NCI-H2029 (cell line): ENCODE results near the gene TMEM39B.
"Not testable (repeated sequence)": the region's sequence is repeated elsewhere in the genome, so short reads cannot be mapped to it uniquely, and the experiment has no call there.

Experiments used
- DNase-seq: peaks from one replicate; lab custom pipeline; 2025; lab: John Stamatoyannopoulos, UW

TMEM39B gene

DNA sequence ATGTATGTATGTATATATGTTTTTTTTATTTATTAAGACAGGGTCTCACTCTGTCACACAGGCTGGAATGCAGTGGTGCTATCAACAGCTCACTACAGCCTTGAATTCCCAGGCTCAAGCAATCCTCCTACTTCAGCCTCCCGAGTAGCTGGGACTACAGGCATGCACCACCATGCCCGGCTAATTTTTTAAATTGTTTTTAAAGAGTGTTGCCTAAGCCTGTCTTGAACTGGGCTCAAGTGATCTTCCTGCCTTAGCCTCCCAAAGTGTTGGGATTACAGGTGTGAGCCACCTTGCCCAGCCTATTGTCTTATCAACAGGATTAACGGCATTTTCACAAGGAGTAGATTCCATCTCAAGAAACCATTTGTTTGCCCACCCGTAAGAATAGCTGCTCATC, 40.7 kb downstream of the TMEM39B start:
- DNase-seq = not testable (repeated sequence)

DNA sequence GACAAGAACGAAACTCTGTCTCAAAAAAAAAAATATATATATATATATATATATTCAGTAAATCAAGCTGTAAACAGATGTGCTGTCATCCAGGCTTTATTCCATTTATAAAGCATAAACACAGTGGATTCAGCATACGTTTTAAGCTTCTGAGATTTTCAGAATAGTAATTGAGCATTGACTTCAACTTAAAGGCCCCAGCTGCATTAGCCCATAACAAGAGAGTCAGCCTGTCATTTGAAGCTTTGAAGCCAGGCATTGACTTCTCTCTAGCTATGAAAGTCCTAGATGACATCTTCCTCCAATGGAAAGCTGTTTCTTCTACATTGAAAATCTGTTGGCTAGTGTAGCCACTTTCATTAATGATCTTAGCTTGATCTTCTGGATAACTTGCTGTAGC, 41.7 kb downstream of the TMEM39B start:
- DNase-seq = no peak

DNA sequence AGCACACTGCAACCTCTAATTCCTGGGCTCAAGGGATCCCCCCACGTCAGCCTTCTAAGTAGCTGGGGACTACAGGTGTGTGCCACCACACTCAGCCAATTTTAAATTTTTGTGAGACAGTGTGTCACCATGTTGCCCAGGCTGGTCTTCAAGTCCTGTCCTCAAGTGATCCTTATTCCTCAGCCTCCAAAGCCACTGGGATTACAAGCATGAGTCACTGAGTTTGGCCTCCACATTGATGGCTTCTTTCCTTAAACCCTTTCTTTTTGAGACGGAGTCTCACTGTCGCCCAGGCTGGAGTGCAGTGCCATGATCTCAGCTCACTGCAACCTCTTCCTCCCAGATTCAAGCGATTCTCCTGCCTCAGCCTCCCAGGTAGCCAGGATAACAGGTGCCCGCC, 42.8 kb downstream of the TMEM39B start:
- DNase-seq = no peak

DNA sequence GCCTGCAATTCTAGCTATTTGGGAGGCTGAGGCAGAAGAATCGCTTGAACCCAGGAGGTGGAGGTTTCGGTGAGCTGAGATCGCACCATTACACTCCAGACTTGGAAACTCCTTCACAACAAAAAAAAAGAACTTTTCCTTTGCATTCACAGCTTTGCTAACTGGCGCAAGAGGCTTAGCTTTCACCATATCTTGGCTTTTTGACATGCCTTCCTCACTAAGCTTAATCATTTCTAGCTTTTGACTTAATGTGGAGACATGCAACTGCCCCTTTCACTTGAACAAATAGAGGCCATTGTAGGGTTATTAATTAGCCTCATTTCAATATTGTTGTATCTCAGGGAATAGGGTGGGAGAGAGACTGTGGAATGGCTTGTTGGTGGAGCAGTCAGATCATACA, 43.8 kb downstream of the TMEM39B start:
- no peak for DNase-seq

DNA sequence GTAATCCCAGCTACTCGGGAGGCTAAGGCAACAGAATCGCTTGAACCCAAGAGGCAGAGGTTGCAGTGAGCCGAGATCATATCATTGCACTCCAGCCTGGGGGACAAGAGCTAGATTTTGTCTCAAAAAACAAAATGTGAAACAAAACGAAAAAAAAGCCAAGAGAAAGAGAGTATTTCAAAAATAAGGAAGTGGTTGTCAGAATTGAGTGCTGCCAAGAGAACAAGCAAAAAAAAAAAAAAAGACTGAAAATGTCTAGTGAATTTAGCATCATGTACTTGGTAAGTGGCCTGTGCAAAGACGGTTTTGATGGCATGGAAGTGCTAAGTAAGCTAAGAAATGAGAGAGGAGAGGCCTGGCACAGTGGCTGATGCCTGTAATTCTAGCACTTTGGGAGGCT, 49.4 kb downstream of the TMEM39B start:
- DNase-seq = no peak

DNA sequence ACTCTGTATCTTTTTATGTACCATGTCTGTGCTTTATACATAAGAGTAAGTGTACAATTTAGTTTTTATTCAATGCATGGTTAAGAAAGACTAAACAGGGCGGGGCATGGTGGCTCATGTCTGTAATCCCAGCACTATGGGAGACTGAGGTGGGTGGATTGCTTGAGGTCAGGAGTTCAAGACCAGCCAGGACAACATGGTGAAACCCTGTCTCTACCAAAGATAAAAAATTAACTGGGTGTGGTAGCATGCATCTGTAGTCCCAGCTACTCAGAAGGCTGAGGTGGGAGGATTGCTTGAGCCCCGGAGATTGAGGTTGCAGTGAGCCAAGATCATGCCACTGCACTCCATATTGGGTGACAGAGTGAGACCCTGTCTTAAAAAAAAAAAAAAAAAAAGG, 50.6 kb downstream of the TMEM39B start:
- DNase-seq = not testable (repeated sequence)

DNA sequence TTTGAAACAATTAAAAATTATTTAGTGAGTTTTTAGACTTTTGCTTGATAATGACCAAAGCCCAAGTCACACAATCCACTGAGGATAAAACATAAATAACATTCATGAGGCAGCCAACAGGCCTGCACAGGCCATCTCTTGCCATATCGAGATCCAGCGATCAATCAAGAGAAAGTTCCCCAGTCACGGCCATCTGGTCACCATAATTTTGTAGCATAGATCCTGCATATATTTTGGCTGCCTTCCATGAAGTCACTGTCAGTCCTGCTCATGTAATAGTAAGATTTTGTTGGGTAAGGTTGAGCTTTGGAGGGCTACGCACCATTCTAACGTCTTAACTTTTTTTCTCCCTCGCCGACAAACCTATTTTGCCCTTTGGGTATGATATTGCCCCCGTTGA, 52.6 kb downstream of the TMEM39B start:
- DNase-seq = no peak

DNA sequence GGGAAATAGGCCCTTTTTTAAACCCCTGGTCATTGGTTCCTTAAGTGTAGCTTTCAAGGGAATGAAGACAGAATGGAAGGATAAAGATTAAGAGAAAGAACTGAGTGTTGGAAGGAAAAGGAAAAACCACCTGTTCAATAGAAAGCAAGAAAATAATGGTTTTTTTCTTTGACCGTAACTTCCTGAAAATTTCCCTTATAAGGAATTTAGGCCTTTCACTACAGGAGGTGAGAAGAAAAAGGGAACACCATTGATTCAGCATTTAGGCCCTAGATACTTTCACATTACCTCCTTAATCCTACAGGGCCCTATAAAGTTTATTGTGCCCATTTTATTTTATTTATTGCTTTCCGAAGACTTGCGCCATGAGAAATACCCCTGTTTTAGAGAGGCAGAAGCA, 54.0 kb downstream of the TMEM39B start:
- DNase-seq = no peak

DNA sequence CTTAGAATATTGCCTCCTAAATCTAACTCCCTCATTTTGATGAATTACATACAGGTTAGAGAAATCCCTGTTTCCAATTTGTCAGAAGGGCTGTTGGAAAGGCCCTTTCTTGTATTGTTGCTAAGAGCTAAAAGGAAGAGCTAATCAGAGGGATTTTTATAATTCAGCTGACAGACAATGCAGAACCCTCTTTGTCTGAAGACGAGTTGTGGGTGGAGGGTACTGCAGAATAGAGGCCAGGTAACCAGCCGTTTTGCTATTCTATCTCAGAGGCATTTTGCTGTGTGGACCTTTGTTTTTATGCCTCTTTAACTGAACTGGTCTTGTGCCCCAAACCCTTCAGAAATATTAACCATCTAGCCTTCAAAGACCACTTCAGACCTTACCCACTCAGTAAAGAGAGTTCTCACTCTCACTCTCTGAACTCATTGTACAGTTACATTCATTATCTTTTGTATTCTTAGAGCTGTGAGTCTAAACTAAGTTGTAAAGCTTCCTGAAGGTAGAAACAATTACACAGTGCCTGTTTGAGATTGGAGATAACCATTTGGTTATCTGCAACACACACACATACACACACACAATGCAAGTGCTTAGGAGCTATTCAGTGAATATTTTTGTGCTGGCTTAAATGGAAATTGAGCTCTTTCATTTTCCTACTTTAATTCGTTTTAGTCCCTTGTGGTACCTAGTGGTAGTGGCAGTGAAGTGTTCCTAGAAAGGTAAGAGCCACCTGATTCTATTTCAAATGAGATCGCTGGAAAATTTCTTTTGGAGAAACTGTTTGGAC, 54.9 kb downstream of the TMEM39B start:
- DNase-seq = no peak

DNA sequence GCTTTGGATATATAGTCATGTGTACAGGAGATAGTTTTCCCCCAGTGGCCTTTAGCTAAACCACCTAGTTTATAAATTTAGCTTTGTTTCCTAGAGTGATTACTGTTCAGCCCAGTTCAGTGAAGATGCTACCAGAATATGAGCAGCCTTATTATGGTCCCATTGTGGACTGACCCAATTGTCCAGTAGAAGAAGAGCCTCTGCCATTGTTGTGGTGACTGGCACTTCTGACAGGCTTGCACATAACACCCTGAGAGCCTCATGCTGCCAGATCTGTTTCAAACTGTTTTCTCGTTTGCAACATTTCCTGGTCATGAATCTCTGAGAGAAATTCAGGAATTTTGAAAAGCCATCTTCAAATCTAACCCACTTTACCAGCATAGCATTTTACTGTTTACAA, 55.7 kb downstream of the TMEM39B start:
- DNase-seq = no peak

DNA sequence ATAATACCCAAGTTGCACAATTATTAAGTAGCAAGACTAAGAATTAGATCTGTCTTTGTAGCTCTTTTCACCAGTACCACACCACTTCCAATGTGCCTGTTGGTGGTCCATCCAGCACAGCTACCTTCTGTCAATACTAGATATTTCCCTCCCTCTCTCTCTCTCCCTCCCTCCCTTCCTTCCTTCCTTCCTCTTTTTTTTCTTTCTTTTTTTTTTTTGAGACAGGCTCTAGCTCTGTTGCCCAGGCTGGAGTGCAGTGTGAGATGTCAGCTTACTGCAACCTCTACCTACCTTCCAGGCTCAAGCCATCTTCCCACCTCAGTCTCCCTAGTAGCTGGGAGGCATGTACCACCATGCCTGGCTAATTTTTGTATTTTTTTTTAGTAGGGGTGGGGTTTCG, 56.2 kb downstream of the TMEM39B start:
- no peak for DNase-seq

DNA sequence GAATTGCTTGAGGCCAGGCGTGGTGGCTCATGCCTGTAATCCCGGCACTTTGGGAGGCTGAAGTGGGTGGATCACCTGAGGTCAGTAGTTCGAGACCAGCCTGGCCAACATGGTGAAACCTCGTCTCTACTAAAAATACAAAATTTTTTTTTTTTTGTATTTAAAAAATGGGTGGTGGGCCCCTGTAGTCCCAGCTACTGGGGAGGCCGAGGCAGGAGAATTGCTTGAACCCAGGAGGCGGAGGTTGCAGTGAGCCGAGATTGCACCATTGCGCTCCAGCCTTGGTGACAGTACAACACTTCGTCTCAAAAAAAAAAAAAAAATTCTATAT, 61.2 kb downstream of the TMEM39B start:
- not testable (repeated sequence) for DNase-seq

DNA sequence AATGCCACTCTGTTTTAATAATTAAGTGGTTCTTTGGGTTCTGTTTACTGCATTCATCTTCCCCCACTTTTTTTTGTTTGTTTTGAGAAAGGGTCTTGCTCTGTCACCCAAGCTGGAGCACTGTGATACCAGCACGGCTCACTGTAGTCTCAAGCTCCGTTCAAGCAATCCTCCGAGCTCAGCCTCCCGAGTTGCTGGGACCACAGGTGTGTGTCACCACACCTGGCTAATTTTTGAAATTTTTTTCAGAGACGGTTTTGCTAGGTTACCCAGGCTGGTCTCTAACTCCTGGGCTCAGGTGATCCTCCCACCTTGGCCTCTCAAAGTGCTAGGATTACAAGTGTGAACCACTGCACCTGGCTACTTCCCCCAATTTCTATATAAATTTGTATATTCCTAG, 64.4 kb downstream of the TMEM39B start:
- DNase-seq = no peak

DNA sequence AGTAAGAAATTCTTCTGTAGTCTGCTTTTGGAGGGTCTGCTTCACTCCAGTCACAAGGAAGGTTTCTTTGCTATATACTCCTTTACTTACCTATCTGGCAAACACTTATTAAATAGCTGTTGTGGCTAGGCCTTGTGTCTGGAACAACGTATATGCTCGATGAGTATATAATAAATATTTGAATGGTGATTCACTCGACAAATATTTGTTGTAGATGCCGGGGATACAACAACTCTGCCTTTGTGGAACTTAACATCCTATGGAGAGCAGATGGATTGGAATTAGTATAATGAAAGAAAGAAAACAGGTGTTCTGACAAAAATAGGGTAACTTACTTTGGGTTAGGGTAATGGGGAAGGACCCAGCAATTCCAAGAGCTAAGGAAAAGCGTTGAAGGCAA, 66.2 kb downstream of the TMEM39B start:
- no peak for DNase-seq

DNA sequence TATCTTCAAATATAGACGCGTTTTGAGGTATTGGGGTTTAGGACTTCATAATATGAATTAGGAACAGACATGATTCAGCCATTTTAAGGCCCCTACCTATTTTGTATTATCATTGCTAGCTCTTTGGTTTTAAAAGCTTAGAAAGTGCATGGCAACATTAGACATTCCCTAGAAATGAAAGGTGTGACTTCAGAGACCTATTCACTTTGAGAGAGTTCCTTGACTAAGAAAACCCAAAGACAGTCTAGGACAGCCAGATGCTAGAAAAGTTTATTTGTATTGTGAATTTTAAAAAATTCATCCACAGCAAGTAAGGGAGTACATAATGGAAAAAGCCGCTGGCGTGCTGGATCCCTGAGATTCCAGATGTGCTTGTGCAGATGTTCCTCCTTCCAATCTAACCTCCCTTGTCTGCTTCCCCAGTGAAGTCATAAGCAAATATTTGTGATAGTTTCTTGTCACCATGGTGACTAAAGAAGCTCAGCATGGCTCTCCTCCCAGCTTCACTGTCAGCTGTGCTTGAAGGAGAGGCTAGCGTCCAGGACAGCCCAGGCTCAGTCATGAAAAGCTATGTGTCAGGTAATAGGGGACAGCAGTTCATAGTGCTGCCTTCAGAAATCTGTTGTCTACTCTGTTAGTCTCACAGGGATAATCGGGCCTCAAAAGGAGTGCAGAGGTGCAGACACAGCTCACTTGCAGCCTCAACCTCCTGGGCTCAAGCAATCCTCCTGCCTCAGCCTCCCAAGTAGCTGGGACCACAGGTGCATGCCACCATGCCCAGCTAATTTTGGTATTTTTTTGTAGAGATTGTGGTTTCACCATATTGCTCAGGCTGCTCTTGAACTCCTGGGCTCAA, 69.9 kb downstream of the TMEM39B start:
- peak; percentile 85 for DNase-seq

DNA sequence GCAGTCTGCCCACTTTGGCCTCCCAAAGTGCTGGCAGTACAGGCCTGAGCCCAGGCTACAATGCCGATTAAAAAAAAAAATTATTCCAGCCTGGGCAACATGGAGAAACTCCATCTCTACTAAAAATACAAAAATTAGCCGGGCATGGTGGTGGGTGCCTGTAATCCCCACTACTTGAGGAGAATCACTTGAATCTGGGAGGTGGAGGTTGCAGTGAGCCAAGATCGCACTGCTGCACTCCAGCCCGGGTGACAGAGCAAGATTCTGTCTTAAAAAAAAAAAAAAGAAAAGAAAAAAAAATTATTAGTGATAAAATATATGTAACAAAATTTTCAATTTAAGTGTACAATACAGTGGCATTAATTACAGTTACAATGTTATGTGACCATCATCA, 70.6 kb downstream of the TMEM39B start:
- DNase-seq = not testable (repeated sequence)

DNA sequence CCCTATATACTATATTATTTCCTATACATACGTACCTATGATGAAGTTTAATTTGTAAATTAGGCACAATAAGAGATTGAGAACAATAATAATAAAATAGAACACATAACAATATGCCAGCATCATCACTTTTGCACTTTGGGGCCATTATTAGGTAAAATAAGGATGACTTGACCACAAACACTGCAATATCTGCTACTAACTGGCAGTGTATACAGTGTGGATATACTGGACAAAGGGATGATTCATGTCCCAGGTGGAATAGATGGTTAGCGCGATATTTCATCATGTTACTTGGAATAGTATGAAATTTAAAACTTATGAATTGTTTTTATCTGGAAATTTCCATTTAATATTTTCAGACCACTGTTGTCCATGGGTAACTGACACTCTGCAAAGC, 71.3 kb downstream of the TMEM39B start:
- DNase-seq = no peak

DNA sequence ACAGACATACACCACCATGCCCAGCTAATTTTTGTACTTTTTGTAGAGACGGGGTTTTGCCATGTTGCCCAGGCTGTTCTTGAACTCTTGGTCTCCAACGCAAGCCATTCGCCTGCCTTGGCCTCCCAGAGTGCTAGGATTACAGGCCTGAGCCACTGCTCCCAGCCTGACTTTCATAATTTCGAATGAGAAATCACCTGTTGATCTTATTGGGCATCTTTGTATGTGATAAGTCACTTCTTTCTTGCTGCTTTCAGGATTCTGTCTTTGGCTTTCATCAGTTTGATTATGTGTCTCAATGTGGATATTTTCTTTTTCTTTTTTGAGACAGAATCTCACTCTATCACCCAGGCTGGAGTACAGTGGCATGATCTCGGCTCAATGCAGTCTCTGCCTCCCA, 75.1 kb downstream of the TMEM39B start:
- DNase-seq = not testable (repeated sequence)

DNA sequence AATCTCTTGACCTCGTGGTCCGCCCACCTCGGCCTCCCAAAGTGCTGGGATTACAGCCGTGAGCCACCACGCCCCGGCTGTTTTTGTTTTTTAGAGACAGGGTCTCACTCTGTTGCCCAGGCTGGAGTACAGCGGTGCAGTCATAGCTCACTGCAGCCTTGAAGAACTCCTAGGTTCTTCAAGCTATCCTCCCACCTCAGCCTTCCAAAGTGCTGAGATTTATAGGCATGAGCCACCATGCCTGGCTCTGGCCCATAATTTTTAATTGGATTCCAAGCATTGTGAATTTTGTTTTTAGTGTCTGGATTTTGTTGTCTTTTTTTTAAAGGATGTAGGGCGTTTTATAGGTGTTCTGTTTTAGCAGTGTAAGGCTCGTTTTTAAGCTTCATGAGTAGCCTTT, 78.1 kb downstream of the TMEM39B start:
- no peak for DNase-seq

DNA sequence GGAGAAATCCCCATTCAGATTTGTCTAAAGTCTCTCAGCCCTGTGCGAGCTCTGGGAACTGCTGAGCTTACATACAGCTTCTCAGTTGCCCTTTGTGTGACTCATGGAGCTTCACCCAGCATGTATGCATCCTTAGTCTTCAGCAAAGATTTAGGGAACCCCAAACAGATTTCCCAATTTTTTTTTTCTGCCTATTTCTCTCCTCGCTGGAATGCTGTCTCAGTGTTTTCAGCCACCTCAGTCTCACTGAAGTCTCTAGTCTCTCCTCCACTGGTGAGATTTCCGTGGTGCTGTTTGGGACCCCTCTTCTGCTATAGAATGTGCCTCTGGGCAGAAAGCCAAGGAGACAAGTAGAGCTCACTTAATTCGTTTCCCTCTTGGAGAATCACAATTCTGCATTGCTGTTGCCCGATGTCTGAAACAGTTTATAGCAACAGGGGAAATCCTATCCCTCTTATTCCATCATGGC, 78.6 kb downstream of the TMEM39B start:
- no peak for DNase-seq
